Measurements from ENCODE around the gene DCDC2.
A peak's percentile ranks its signal among the peaks of the same experiment; 100 is the strongest.
"Not testable (repeated sequence)": the region's sequence is repeated elsewhere in the genome, so short reads cannot be mapped to it uniquely, and the experiment has no call there.

Gene DCDC2

GRCh38 chr6:24357336-24358218 is at the start of gene DCDC2:
DCDC2 (minus strand) TSS chr6:24358059; CDS start chr6:24357750, 309 bp downstream.
- peak; percentile 3 for DNase-seq (ENCODE audit: low read depth)

GRCh38 chr6:24405262-24405661 is 47.4 kb upstream of the DCDC2 start:
- DNase-seq (ENCODE audit: low read depth) = no peak

GRCh38 chr6:24403501-24403824 is 45.6 kb upstream of the DCDC2 start:
- DNase-seq (ENCODE audit: low read depth) = no peak

GRCh38 chr6:24402697-24403500 is 45.0 kb upstream of the DCDC2 start, which contains the start of gene MRS2:
MRS2 (plus strand) TSS chr6:24402936; CDS start chr6:24403047, 111 bp downstream.
- DNase-seq (ENCODE audit: low read depth) = peak; percentile 72

- DNase-seq (ENCODE audit: low read depth) = no peak
These were observed 43.6 kb upstream of the DCDC2 start for GRCh38 chr6:24401458-24401857.

GRCh38 chr6:24400045-24401039 is 42.5 kb upstream of the DCDC2 start:
- DNase-seq (ENCODE audit: low read depth) = not testable (repeated sequence)

- DNase-seq (ENCODE audit: low read depth) = no peak
These were observed 39.8 kb upstream of the DCDC2 start for GRCh38 chr6:24397631-24398030.

- DNase-seq (ENCODE audit: low read depth) = no peak
These were observed 39.0 kb upstream of the DCDC2 start for GRCh38 chr6:24396824-24397223.

- DNase-seq (ENCODE audit: low read depth) = no peak
These were observed 37.0 kb upstream of the DCDC2 start for GRCh38 chr6:24394780-24395437.

GRCh38 chr6:24394061-24394779 is 36.4 kb upstream of the DCDC2 start:
- no peak for DNase-seq (ENCODE audit: low read depth)

- no peak for DNase-seq (ENCODE audit: low read depth)
These were observed 34.0 kb upstream of the DCDC2 start for GRCh38 chr6:24391756-24392405.

GRCh38 chr6:24391208-24391607 is 33.3 kb upstream of the DCDC2 start:
- DNase-seq (ENCODE audit: low read depth) = no peak

GRCh38 chr6:24387818-24388217 is 30.0 kb upstream of the DCDC2 start:
- DNase-seq (ENCODE audit: low read depth) = no peak

GRCh38 chr6:24385536-24386269 is 27.8 kb upstream of the DCDC2 start:
- no peak for DNase-seq (ENCODE audit: low read depth)

GRCh38 chr6:24384369-24385130 is 26.7 kb upstream of the DCDC2 start:
- DNase-seq (ENCODE audit: low read depth) = not testable (repeated sequence)

- not testable (repeated sequence) for DNase-seq (ENCODE audit: low read depth)
These were observed 25.1 kb upstream of the DCDC2 start for GRCh38 chr6:24382891-24383494.

- DNase-seq (ENCODE audit: low read depth) = no peak
These were observed 24.3 kb upstream of the DCDC2 start for GRCh38 chr6:24382220-24382540.

- DNase-seq (ENCODE audit: low read depth) = no peak
These were observed 23.8 kb upstream of the DCDC2 start for GRCh38 chr6:24381476-24382219.
